Measurements from ENCODE around the gene EPO. TPM values are rescaled to one million over a fixed set of nuclear protein-coding genes. Genes with fewer than 3 reads are reported as not detected.
"Not testable (repeated sequence)": the region's sequence is repeated elsewhere in the genome, so short reads cannot be mapped to it uniquely, and the experiment has no call there.

EPO gene
- total RNA-seq, 1 donor: not detected

DNA sequence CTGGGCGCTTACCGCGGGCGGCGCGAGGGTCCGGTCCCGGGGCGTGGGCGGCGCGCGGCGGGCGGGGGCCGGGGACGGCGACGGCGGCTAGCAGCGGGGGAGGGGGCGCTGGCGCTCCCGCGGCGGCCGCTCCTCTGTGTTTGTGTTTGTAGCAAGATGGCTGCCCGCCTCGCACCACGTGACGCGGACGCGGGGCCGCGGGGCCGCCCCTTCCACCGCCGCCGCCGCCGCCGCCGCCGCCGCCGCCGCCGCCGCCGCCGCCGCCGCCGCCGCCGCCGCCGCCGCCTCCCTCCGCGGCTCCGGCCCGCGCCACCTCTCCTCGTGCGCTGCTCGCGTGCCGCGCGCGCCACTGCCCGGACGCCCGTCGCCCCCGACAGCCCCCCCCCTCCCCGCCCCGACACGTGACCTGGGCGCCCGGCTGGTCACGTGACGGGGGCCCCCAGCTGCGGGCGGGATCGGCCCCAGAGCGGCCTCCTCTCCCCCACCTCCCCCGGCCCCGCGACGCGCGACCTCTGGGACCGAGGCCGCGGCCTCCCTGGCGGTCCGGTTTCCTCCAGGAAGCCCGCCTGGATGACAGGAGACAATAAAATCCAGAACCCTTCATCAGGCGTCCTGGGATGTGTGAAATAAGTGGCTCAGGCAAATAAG, 26.0 kb upstream of the EPO start, which contains the start of gene GIGYF1:
TSS of gene GIGYF1 (minus strand) at position 153 of the 648 bp plus-strand sequence. CDS start 6,012 bp downstream, outside the sequence.
- DNase-seq (ENCODE audit: low read depth): peak; percentile 60
- TF ChIP-seq, protein P1, sequence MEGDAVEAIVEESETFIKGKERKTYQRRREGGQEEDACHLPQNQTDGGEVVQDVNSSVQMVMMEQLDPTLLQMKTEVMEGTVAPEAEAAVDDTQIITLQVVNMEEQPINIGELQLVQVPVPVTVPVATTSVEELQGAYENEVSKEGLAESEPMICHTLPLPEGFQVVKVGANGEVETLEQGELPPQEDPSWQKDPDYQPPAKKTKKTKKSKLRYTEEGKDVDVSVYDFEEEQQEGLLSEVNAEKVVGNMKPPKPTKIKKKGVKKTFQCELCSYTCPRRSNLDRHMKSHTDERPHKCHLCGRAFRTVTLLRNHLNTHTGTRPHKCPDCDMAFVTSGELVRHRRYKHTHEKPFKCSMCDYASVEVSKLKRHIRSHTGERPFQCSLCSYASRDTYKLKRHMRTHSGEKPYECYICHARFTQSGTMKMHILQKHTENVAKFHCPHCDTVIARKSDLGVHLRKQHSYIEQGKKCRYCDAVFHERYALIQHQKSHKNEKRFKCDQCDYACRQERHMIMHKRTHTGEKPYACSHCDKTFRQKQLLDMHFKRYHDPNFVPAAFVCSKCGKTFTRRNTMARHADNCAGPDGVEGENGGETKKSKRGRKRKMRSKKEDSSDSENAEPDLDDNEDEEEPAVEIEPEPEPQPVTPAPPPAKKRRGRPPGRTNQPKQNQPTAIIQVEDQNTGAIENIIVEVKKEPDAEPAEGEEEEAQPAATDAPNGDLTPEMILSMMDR (IDR thresholded peaks at IDR 0.05; ENCODE audit: insufficient read depth, low read depth, low read length): no peak
- peak within 1 kb of the TSS; percentile 80 for H3K4me3 ChIP-seq (ENCODE audit: low read depth, low read length)

- no peak for DNase-seq (ENCODE audit: low read depth)
- H3K4me3 ChIP-seq (ENCODE audit: low read depth, low read length): no peak overlapping the region
- TF ChIP-seq, protein P1 (IDR thresholded peaks at IDR 0.05; ENCODE audit: insufficient read depth, low read depth, low read length): no peak
Measured at GRCh38 chr7:100696123-100696521, 24.1 kb upstream of the EPO start.

DNA sequence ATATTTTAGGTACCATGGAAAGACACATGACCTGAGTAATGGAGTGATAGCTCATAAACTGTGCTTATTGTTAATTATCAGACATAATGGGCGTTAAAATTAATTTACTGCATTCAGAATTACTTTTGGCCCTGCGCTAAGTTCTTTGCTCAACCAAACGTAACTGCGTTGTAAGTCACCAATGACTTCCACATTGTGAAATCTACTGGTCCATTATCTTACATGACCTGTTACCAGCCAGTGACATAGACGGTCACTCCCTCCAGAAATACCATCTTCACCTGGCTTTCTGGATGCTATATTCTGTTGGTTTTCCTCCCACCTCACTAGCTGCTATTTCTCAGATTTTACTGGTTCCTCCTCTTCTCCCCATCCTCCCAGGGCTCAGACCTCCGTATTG, 21.2 kb upstream of the EPO start:
- TF ChIP-seq, protein P1 (IDR thresholded peaks at IDR 0.05; ENCODE audit: insufficient read depth, low read depth, low read length): no peak
- no peak for DNase-seq (ENCODE audit: low read depth)
- H3K4me3 ChIP-seq (ENCODE audit: low read depth, low read length): no peak overlapping the region

DNA sequence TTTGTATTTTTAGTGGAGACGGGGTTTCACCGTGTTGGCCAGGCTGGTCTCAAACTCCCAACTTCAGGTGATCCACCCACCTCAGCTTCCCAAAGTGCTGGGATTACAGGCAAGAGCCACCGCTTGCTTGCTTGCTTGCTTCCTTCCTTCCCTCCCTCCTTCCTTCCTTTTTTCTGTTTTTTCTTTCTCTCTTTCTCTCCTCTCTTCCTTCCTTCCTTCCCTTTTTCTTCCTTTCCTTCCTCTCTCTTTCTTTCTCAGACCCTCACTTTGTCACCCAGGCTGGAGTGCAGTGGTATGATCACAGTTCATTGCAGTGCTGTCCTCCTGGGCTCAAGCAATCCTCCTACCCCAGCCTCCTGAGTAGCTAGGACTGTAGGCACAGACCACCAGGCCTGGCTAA, 19.2 kb upstream of the EPO start:
- not testable (repeated sequence) for DNase-seq (ENCODE audit: low read depth); H3K4me3 ChIP-seq (ENCODE audit: low read depth, low read length)

- DNase-seq (ENCODE audit: low read depth): peak; percentile 64
- H3K4me3 ChIP-seq (ENCODE audit: low read depth, low read length): peak overlapping the region; percentile 91
- TF ChIP-seq, protein P1 (IDR thresholded peaks at IDR 0.05; ENCODE audit: insufficient read depth, low read depth, low read length): peak; percentile 81
Measured at GRCh38 chr7:100705320-100705752, 14.9 kb upstream of the EPO start.

DNA sequence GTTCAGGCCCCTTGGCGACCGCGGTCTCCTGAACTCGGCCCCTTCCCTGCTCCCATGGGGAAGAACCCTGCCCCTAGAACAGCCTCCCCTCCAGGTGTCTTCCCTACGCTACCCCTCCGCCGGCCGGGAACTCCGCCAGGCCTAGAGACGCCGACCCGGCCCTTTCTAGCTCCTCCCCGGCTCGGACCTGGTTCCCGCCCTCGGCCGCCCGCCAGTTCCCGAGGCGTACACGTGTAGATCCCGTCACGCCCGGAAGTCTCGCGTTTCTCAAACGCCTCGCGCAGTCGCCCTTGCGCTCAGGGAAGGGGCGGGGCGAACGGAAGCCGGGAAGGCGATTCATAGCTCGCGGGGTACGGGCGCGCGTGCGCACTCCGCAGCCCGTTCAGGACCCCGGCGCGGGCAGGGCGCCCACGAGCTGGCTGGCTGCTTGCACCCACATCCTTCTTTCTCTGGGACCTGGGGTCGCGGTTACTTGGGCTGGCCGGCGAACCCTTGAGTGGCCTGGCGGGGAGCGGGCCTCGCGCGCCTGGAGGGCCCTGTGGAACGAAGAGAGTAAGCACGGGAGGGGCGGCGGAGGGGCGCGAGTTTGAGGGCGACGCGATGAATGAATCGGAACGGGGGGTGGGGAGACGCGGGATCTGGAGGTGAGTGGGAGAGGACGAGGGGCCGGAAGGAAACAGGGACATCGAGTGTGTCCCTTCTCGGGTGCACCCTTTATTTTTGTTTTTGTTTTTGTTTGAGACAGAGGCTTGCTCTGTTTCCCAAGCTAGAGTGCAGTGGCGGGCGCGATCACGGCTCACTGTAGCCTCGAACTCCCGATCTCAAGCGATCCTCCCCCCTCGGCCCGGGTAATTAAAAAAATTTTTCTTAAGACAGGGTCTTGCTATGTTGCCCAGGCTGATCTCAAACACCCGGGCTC, 14.3 kb upstream of the EPO start, which contains the start of gene POP7:
TSS of gene POP7 (plus strand) at position 369 of the 919 bp plus-strand sequence. CDS start 710 bp downstream, outside the sequence.
- TF ChIP-seq, protein P1 (IDR thresholded peaks at IDR 0.05; ENCODE audit: insufficient read depth, low read depth, low read length): no peak
- H3K4me3 ChIP-seq (ENCODE audit: low read depth, low read length): peak within 1 kb of the TSS; percentile 91
- peak; percentile 99 for DNase-seq (ENCODE audit: low read depth)

Measured in fibroblast of villous mesenchyme (primary cell).